CD4-positive, alpha-beta T cell (primary cell): ENCODE results near the gene CFAP54. TPM values are rescaled to one million over a fixed set of nuclear protein-coding genes. Genes with fewer than 3 reads are reported as not detected.

Experiments
- ATAC-seq: fragments of 200-7000 bp; cut with Tn5 transposase; one replicate; pipeline ENCODE4 v1.10.0; 2022; ENCODE audit warnings: mild to moderate bottlenecking; ENCODE audit not compliant: poor library complexity
- CTCF ChIA-PET: fragments of 350-600 bp; sonication (Branson Sonifier 250); formaldehyde crosslinking; loops from one replicate; lab custom pipeline; 2021; ENCODE audit warnings: antibody characterized with exemption, inconsistent platforms; lab: Charles Lee
- POLR2A ChIA-PET: fragments of 350-600 bp; sonication (Branson Sonifier 250); formaldehyde crosslinking; loops from one replicate; lab custom pipeline; 2021; ENCODE audit warnings: antibody characterized with exemption, inconsistent platforms; lab: Charles Lee
- DNase-seq, 14 experiments: peaks; one replicate each; pipeline ENCODE4 v3.0.0-alpha.2; 2013 to 2020; ENCODE audit warnings: mixed read lengths in 2 of 14
- H3K27ac ChIP-seq, 2 donors: one replicate each; pipeline versions ENCODE4 v1.5.1 to v1.7.0; 2013; ENCODE audit warnings: low read length in 2 of 2, low read depth in 1 of 2, mild to moderate bottlenecking in 1 of 2
- H3K27me3 ChIP-seq, 2 experiments: 1 replicate in 1 of 2; 2 replicates in 1 of 2; pipeline versions ENCODE4 v1.6.1 to v1.7.0; 2013; ENCODE audit warnings: low read length in 2 of 2, control low read depth in 1 of 2, mild to moderate bottlenecking in 1 of 2, moderate library complexity in 1 of 2; ENCODE audit not compliant: insufficient read depth in 2 of 2, control insufficient read depth in 1 of 2
- H3K36me3 ChIP-seq: one replicate; pipeline ENCODE4 v1.6.1; 2013; ENCODE audit warnings: low read length, control low read depth; ENCODE audit not compliant: insufficient read depth
- H3K4me1 ChIP-seq: one replicate; pipeline ENCODE4 v1.6.1; 2013; ENCODE audit warnings: low read length, control low read depth; ENCODE audit not compliant: insufficient read depth
- H3K4me3 ChIP-seq: one replicate; pipeline ENCODE4 v1.5.1; 2013; ENCODE audit warnings: mild to moderate bottlenecking, low read length, moderate library complexity
- H3K9me3 ChIP-seq, 2 experiments: 1 replicate in 1 of 2; 2 replicates in 1 of 2; pipeline versions ENCODE4 v1.6.1 to v1.7.0; 2013; ENCODE audit warnings: low read length in 2 of 2, mild to moderate bottlenecking in 2 of 2, control low read depth in 1 of 2, moderate library complexity in 1 of 2; ENCODE audit not compliant: control insufficient read depth in 1 of 2, insufficient read depth in 1 of 2
- H3K27ac Mint-ChIP-seq: one replicate; pipeline ENCODE4 v1.8.0; 2020; ENCODE audit warnings: mixed read lengths
- H3K27me3 Mint-ChIP-seq: one replicate; pipeline ENCODE4 v1.8.0; 2021; ENCODE audit warnings: mixed read lengths
- H3K36me3 Mint-ChIP-seq: one replicate; pipeline ENCODE4 v1.8.0; 2021; ENCODE audit warnings: low read depth, mixed read lengths
- H3K4me1 Mint-ChIP-seq: one replicate; pipeline ENCODE4 v1.8.0; 2021; ENCODE audit warnings: low read depth, mixed read lengths
- H3K4me3 Mint-ChIP-seq: one replicate; pipeline ENCODE4 v1.8.0; 2020; ENCODE audit warnings: mild to moderate bottlenecking, mixed read lengths
- H3K9me3 Mint-ChIP-seq: one replicate; pipeline ENCODE4 v1.8.0; 2020; ENCODE audit warnings: mixed read lengths
- intact Hi-C, 2 experiments: fragments of 100-400 bp; cut with DNase I in 1 of 2; cut with micrococcal nuclease in 1 of 2; formaldehyde crosslinking; loops; one replicate each; pipeline versions ENCODE4 v1.15.1 to v1.9.0; 2023 to 2025; cut with DNase I, micrococcal nuclease
- total RNA-seq, 174 experiments: library from RNA in 2 of 174; stranded (reverse) in 2 of 174; gene quantifications; one replicate each; pipeline ENCODE4 v1.2.3 and lab custom pipeline; 2021 to 2026
- TF ChIP-seq, protein P1 (sequence below): fragments of 200-600 bp; IDR thresholded peaks from one replicate; pipeline ENCODE4 v1.8.0; 2022; ENCODE audit warnings: antibody characterized with exemption, mild to moderate bottlenecking

Gene CFAP54
- total RNA-seq, 2 experiments from 2014 or later, result 0.20 to 0.22 TPM

DNA sequence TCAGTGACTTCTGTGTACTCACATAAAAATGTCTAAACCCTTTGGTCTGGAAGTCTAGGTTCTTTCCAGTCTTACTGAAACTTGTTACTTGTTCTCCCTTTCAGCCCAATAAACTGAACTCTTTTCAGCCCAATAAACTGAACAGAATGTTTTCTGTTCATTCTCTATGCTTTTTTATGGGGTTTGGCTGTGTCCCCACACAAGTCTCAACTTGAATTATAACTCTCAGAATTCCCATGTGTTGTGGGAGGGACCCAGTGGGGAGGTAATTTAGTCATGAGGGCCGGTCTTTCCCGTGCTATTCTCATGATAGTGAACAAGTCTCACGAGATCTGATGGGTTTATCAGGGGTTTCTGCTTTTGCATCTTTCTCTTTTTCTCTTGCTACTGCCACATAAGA is 402.7 kb downstream of the CFAP54 start:
- ATAC-seq (no peak), DNase-seq (no peak)
- no peak overlapping the region for H3K27ac ChIP-seq
- H3K4me3 Mint-ChIP-seq, result no peak overlapping the region
- no peak overlapping the region for H3K27ac Mint-ChIP-seq
- H3K4me1 Mint-ChIP-seq, result no peaks in the 10 kb centered on the region
- H3K9me3 Mint-ChIP-seq, result no peaks in the 10 kb centered on the region
- peaks cover 0 to 4% of the 10 kb centered on the region in 2 experiments for H3K9me3 ChIP-seq
- no peaks in the 10 kb centered on the region for H3K27me3 ChIP-seq
- ChIA-PET CTCF (no interaction called here), POLR2A (no interaction called here)
- intact Hi-C loops, result no loop called here
- no peaks in the 10 kb centered on the region for H3K36me3 ChIP-seq
- H3K4me3 ChIP-seq, result no peak overlapping the region
- peaks cover 11% of the 10 kb centered on the region for H3K27me3 Mint-ChIP-seq
- H3K36me3 Mint-ChIP-seq, result no peaks in the 10 kb centered on the region
- TF ChIP-seq, protein P1, sequence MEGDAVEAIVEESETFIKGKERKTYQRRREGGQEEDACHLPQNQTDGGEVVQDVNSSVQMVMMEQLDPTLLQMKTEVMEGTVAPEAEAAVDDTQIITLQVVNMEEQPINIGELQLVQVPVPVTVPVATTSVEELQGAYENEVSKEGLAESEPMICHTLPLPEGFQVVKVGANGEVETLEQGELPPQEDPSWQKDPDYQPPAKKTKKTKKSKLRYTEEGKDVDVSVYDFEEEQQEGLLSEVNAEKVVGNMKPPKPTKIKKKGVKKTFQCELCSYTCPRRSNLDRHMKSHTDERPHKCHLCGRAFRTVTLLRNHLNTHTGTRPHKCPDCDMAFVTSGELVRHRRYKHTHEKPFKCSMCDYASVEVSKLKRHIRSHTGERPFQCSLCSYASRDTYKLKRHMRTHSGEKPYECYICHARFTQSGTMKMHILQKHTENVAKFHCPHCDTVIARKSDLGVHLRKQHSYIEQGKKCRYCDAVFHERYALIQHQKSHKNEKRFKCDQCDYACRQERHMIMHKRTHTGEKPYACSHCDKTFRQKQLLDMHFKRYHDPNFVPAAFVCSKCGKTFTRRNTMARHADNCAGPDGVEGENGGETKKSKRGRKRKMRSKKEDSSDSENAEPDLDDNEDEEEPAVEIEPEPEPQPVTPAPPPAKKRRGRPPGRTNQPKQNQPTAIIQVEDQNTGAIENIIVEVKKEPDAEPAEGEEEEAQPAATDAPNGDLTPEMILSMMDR, result no peak
- H3K4me1 ChIP-seq, result no peaks in the 10 kb centered on the region

DNA sequence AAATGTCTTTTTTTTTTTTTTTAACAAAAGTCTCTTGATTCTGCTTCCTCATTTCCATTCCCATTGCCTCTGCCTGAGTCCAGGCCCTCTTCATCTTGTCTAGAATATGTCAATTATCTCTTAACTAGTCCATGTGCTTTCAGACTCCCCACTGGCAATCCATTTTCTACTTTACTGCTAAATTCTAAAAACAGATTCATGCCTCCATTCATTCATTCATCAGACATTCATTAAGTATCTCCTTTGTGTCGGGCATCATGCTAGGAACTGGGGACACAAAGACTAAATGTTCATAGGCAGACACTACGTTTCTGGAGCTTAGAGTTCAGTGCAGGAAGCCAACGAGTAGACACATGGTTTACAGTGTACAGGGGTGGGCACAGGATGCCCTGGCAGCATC is 408.0 kb downstream of the CFAP54 start:
- ChIA-PET POLR2A (no interaction called here), CTCF (no interaction called here)
- no peaks in the 10 kb centered on the region for H3K27me3 Mint-ChIP-seq
- H3K9me3 Mint-ChIP-seq, result no peaks in the 10 kb centered on the region
- Histone ChIP-seq H3K36me3 (no peaks in the 10 kb centered on the region), H3K4me1 (no peaks in the 10 kb centered on the region), H3K27me3 (no peaks in the 10 kb centered on the region), H3K27ac (no peak overlapping the region), H3K4me3 (no peak overlapping the region), H3K9me3 (peaks cover 0 to 4% of the 10 kb centered on the region in 2 experiments)
- H3K36me3 Mint-ChIP-seq, result no peaks in the 10 kb centered on the region
- TF ChIP-seq, protein P1, result no peak
- H3K4me1 Mint-ChIP-seq, result no peaks in the 10 kb centered on the region
- intact Hi-C loops, result no loop called here
- DNase-seq (no peak), ATAC-seq (no peak)
- H3K27ac Mint-ChIP-seq, result no peak overlapping the region
- H3K4me3 Mint-ChIP-seq, result no peak overlapping the region

DNA sequence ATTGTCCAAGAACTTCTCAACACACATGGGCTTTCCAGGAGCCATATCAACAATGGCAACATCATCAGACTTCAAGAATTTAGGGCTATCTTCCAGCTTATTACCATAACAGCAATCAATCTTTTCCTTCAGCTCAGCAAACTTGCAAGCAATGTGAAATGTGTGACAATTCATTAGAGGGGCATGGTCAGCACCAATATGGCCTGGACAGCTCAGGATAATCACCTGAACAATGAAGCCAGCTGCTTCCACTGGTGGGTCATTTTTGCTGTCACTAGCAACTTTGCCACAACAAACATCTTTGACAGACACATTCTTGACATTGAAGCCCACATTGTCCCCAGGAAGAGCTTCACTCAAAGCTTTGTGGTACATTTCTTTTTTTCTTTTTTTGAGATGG is 411.8 kb downstream of the CFAP54 start:
- Mint-ChIP-seq H3K27ac (no peak overlapping the region), H3K27me3 (no peaks in the 10 kb centered on the region), H3K36me3 (no peaks in the 10 kb centered on the region), H3K4me1 (peaks cover 3% of the 10 kb centered on the region), H3K4me3 (no peak overlapping the region), H3K9me3 (no peaks in the 10 kb centered on the region)
- no peaks in the 10 kb centered on the region for H3K27me3 ChIP-seq
- H3K4me1 ChIP-seq, result peaks cover 3% of the 10 kb centered on the region
- TF ChIP-seq, protein P1, result no peak
- ATAC-seq (no peak), DNase-seq (no peak)
- H3K27ac ChIP-seq, result no peak overlapping the region
- H3K36me3 ChIP-seq, result no peaks in the 10 kb centered on the region
- H3K9me3 ChIP-seq, result no peaks in the 10 kb centered on the region
- H3K4me3 ChIP-seq, result no peak overlapping the region
- intact Hi-C loops, result loop anchor here in 1 of 2 experiments (10.0 kb wide), 2 partner anchors 866 to 1604 kb away; partner anchors contain the start of gene LTA4H
- CTCF ChIA-PET, result no interaction called here
- POLR2A ChIA-PET, result interaction anchor here (0.6 kb wide), 1 partner anchor 16 kb away, joined by 3 read pairs; no protein-coding TSS in a partner anchor
